Astrocyte of the cerebellum (primary cell): ENCODE data around the gene TRMT11.
A peak's percentile ranks its signal among the peaks of the same experiment; 100 is the strongest.
"Not testable (repeated sequence)": the region's sequence is repeated elsewhere in the genome, so short reads cannot be mapped to it uniquely, and the experiment has no call there.

Experiments used
- DNase-seq: peaks from one replicate; pipeline ENCODE4 v3.0.0-alpha.2; 2011; ENCODE audit warnings: low read depth
- H3K4me3 ChIP-seq: 2 replicates; pipeline ENCODE4 v1.5.1; 2011; ENCODE audit warnings: mild to moderate bottlenecking, low read depth, low read length, moderate library complexity
- CTCF ChIP-seq: IDR thresholded peaks from 2 replicates; pipeline ENCODE4 v1.5.1; 2012; ENCODE audit warnings: low read length, low read depth, moderate library complexity, mild to moderate bottlenecking; ENCODE audit errors: missing control alignments
- in situ Hi-C: cut with HindIII; loops from 2 replicates; pipeline ENCODE4 v1.10.0; 2017; ENCODE audit warnings: low sequenced_read_pairs

Gene TRMT11

GRCh38 chr6:126054802-126055201, 68.5 kb downstream of the TRMT11 start:
- in situ Hi-C loops, result no loop called here
- no peak for TF ChIP-seq CTCF
- no peak for DNase-seq
- no peak overlapping the region for H3K4me3 ChIP-seq

GRCh38 chr6:126055449-126055848, 69.1 kb downstream of the TRMT11 start:
- no peak overlapping the region for H3K4me3 ChIP-seq
- in situ Hi-C loops, result no loop called here
- no peak for DNase-seq
- no peak for TF ChIP-seq CTCF

GRCh38 chr6:126056355-126057004, 70.1 kb downstream of the TRMT11 start:
- H3K4me3 ChIP-seq, result no peak overlapping the region
- in situ Hi-C loops, result no loop called here
- no peak for DNase-seq
- TF ChIP-seq CTCF, result no peak

- in situ Hi-C loops, DNase-seq, H3K4me3 ChIP-seq: not testable (repeated sequence)
Measured at GRCh38 chr6:126058085-126058484, 71.7 kb downstream of the TRMT11 start.

- in situ Hi-C loops, result no loop called here
- TF ChIP-seq CTCF, result no peak
- no peak overlapping the region for H3K4me3 ChIP-seq
- DNase-seq, result no peak
Measured at GRCh38 chr6:126060400-126060799, 74.1 kb downstream of the TRMT11 start.

- no peak overlapping the region for H3K4me3 ChIP-seq
- DNase-seq, result peak; percentile 5
- in situ Hi-C loops, result no loop called here
- no peak for TF ChIP-seq CTCF
Measured at GRCh38 chr6:126063512-126064146, 77.3 kb downstream of the TRMT11 start.

- TF ChIP-seq CTCF, result no peak
- in situ Hi-C loops, result no loop called here
Measured at GRCh38 chr6:126064257-126064747, 78.0 kb downstream of the TRMT11 start.

More at GRCh38 chr6:126064257-126064747, 78.0 kb downstream of the TRMT11 start:
- DNase-seq, result no peak
- H3K4me3 ChIP-seq, result no peak overlapping the region
